Activated CD4-positive, CD25-positive, alpha-beta regulatory T cell treated with anti-CD3 and anti-CD28 coated beads, Interleukin-2, amount 50 U/mL, for 24 hours (primary cell): ENCODE measurements around the gene ATF4.

Experiments
- ATAC-seq, 2 donors: fragments of 150-1000 bp; cut with Tn5 transposase; one replicate each; pipeline ENCODE4 v1.10.0; 2021; ENCODE audit warnings: mild to moderate bottlenecking in 1 of 2, moderate library complexity in 1 of 2

Gene ATF4

DNA sequence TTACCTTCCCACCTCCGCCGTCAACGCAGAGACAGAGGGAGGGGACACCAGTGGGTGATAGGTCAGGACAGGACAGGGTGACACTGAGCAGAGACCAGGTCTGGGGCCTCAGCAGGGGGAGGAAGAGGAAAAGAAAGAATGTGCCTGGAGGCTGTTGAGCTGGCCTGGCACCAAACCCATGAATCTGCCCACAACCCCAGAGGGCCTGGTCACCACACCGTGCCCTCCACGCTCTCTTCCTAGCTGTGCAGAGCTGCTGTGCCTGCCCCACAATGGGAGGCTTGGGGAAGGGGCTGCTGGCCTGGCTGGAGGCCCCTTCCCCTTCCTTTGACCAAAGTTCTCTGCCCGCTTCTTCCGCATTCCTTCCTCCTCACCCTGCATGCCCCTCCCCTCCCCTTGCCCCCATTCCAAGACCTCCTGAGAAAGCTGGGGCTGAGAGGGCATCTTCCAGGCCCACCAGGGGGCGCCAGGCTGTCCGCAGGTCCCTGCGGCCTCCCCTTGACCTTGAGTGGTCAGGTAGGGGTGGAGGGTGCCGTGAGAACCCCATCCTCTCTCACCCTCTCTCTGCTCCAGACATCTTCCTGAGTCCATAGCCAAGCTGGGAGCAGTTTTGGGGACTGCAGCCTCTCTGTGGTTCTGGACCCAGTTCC, 39.2 kb downstream of the ATF4 start:
- ATAC-seq: no peak

DNA sequence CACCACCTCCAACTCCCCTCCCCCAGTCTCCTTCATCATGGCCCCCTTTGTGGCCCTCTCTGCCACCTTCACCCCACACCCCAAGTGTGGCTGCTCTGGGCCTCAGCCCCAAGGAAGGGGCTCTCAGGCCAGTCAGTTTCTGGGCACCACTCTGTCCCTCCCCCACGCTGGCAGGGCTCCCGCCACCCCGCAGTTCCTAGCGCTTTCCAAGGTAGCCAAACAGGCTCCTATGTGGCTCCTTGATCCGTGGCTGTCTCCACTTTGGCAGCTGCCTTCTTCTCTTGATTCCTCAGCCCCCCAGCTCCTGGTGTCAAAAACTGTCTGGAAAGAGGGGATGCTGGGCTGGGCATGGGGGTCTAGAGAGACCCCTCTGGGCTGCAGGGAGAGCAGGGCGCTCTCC, 39.8 kb downstream of the ATF4 start:
- ATAC-seq: no peak

DNA sequence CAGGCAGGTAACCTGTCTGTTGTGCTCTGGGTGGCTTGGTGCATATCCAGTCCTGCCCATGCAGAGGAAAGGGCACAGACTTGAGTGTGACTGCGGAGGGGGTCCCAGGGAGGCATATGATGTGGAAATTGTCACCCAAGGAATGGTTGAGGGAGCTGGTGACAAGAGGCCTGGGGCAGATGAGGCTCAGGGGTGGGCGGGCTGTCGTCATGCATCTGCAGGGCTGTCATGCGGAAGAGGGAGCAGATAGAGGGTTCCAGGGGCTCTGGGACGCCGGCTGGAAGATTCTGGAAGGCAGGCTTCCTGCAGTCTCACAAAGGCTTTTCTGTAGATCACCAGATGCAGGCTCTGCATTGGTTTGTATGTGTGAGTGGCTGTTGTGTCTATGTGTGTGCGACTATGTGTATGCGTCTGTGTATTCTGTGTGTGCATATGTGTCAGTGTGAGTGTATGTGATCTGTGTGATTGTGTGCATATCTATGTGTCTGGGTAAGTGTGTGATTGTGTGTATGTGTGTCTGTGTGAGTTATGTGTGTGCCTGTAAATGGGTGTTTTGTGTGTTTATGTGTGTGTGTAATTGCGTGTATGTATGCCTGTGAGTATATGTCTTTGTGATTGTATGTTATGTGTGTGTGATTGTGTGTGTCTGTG, 42.6 kb downstream of the ATF4 start:
- no peak for ATAC-seq

DNA sequence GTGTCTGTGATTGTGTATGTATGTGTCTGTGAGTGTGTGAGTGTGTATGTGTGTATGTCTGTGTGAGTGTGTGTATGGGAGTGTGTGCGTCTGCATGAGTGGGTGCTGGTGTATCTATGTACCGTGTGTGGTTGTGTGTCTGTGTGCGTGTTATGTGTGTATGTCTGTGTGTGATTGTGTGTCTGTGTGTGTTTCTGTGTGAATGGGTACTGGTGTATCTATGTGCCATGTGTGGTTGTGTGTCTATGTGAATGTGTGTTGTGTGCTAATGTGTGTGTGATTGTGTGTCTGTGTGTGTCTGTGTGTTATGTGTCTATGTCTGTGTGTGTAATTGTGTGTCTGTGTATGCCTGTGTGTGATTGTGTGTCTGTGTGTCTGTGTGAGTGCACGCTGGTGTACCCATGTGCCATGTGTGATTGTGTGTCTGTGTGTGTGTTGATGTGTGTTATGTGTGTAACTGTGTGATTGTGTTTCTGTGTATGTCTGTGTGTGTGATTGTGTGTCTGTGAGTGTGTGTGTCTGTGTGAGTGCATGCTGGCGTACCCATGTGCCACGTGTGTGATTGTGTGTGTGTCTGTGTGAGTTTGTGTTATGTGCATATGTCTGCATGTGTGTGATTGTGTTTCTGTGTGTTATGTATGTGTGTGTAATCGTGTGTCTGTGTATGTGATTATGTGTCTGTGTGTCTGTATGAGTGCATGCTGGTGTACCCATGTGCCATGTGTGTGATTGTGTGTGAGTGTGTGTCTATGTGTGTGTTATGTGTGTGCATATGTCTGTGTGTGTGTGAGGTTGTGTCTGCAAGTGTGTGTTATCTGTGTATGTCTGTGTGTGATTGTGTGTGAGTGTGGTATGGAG, 43.4 kb downstream of the ATF4 start:
- no peak for ATAC-seq

DNA sequence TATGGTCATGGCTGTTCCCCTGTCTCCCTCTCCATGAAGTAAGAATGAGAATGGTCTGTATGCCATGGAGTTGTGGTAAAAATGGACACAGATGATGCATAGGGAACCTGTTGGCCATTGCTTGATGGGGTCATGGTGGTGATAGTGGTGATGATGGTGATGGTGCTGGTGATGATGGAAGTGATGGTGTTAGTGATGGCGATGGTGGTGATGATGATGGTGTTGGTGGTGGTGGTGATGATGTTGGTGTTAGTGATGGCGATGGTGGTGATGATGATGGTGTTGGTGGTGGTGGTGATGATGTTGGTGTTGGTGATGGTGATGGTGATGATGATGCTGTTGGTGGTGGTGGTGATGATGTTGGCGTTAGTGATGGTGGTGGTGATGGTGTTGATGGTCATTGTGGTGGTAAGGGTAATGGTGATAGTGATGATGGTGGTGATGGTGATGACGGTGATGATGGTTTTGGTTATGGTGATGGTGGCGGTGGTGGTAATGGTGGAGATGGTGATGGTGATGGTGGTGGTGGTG, 45.1 kb downstream of the ATF4 start:
- ATAC-seq: no peak

DNA sequence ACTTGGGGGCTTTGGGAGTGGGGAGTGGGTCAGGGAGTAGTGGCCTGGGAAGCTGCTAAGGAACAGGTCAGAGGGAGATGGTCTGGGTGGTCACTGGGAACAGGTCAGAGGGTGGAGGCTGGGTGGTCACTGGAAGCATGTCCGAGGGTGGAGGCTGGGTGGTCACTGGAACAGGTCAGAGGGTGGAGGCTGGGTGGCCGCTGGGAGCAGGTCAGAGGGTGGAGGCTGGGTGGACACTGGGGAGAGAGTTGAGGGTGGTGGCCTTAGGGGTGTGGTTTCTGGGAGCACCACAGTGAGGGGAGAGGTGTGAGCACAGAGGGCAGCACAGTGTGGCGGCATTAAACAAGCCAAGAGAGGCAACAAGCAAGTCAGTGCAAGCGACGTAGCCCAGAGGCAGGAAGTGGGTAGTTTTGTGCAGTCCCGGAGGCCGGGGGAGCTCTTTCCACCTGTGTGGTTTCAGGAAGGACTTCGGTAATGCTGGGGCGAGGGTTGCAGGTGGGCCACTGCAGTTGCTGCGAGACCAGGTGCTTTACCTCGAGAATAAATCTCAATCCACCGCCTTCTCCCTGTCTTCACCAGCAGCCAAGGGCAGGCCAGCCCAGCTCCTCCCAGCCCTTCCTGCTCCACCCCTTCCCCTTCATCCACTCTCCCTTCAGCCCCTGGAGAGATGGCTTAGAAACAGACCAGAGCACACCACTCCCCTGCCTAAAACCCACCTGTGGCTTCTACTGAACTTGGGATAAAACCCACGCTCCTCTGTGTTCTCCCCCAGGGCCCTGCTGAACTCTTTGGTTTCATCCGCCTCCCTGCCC, 47.0 kb downstream of the ATF4 start:
- ATAC-seq: peak; percentile 53 to 63

DNA sequence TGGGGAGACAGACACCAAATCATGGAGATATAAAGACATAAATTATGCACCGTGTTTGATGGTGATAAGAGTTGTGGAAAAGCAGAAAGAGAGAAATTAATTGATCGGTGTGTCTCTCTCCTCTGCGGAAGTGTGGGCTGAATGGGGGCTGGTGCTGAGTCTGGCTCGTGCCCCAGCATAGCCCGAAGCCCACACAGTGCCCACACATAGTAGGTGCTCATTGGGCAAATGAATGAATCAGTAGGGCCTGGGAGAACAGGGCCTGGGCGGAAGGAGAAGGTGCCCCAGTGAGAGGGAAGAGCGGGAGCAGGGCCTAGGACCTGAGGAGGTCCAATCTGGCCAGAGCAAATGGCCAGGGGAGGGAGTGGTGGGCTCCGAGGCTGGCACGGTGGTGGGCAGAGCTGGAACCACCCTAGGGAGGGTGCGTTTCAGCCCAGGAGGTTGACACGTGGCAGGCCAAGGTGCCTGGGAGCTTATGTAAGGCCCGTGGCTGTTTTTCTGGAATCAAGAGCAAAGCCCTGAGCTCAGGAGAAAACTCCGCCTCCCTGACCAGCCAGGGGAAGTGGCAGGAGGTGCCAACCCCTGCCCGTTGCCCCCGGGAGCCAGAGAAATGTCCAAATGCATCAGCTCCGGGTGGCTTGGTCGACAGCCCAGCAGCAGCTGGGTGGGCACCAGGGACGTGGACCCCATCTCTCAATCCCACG, 48.1 kb downstream of the ATF4 start:
- ATAC-seq: no peak

DNA sequence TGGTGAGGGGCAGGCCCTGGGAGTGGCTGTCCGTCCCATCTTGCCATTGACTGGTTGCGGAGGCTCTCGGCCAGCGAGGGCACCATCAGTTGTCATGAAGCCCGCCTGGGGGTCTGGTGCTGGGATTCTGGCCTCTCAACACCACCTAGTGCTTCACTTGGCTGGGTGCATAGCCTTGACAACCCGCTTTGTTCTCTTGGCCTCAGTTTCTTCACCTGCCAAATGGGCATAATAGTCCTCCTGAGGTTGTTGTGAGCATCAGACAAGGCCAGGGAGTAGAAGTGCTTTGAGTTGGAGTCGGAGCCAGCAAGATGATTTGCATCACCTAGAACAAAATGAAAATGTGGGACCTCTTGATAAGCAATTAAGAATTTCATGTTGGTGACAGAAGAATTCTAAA, 48.7 kb downstream of the ATF4 start:
- no peak for ATAC-seq

DNA sequence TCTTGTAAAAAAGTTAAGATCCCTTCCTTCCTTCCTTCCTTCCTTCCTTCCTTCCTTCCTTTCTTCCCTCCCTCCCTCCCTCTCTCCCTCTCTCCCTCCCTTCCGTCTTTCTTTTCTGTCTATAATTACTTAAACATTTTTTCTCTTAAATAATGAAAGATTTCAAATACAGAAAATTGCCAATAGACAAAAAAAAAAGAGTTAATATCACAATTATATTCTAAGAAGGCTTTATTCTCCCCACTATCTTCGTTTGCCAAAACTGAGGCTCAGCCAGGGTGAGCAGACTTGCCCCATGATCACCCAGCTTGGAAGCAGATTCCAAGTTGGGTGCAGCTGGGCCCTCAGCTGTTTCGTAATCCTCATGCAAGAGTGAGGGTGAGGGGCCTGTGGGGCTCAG, 49.9 kb downstream of the ATF4 start:
- no peak for ATAC-seq

DNA sequence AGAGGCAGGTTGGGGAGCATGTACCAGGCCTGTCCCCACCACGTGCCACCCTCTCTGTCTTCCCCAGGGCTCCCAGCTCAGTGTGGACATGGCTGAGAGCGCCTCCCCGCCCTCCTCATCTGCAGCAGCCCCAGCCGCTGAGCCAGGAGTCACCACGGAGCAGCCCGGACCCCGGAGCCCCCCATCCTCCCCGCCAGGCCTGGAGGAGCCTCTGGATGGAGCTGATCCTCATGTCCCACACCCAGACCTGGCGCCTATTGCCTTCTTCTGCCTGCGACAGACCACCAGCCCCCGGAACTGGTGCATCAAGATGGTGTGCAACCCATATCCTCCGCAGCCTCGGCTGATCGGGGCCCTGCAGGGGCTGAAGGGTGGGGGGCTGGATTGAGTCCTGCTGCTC, 50.3 kb downstream of the ATF4 start, which contains the start of gene CACNA1I:
CACNA1I (plus strand) TSS at position 89 of the 400 bp plus-strand sequence; CDS start at position 89, 0 bp downstream.
- no peak for ATAC-seq

DNA sequence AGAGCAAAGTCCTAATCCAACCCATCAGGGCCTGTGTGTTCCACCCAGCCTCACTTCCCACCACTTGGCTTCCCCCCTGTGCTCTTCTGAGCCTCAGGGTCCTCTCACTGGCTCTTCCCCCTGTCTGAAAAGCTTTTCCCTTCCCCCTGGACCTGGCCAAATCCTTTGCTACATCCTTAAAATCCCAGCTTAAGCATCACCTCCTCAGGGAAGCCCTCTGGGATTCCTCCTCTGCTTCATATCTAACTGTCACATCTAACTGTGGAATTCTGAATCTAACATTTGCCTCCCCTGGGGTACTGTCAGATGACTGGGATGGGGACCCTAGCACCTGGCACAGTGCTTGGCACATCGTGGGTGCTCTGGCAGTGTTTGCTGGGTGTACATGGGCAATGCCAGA, 51.2 kb downstream of the ATF4 start:
- ATAC-seq: no peak
